Keratinocyte (primary cell): Measurements from ENCODE around the gene LRRTM2. TPM values are rescaled to one million over a fixed set of nuclear protein-coding genes. Genes with fewer than 3 reads are reported as not detected.

Experiments
- DNase-seq: peaks from one replicate; pipeline ENCODE4 v3.0.0-alpha.2; 2011; ENCODE audit warnings: low read depth, missing footprints, low spot score
- FAIRE-seq: peaks from 2 replicates; lab custom pipeline; 2011; peaks lifted over from hg19 to GRCh38; lab: Jason Lieb, UNC
- H2AFZ ChIP-seq: 2 replicates; pipeline ENCODE4 v1.6.0; 2012; ENCODE audit warnings: low read length, control low read depth, inconsistent platforms; ENCODE audit not compliant: control insufficient read depth
- H3K27ac ChIP-seq: 2 replicates; pipeline ENCODE4 v1.5.1; 2011; ENCODE audit warnings: low read length; ENCODE audit not compliant: control insufficient read depth, insufficient read depth
- H3K27me3 ChIP-seq: 3 replicates; pipeline ENCODE4 v1.6.0; 2011; ENCODE audit warnings: low read length; ENCODE audit not compliant: control insufficient read depth, insufficient read depth; ENCODE audit errors: extremely low read depth
- H3K36me3 ChIP-seq, 2 experiments: 2 replicates in 1 of 2; 3 replicates in 1 of 2; pipeline ENCODE4 v1.5.1; 2011; ENCODE audit warnings: low read length in 2 of 2, mild to moderate bottlenecking in 1 of 2; ENCODE audit not compliant: control insufficient read depth in 2 of 2, insufficient read depth in 2 of 2; ENCODE audit errors: extremely low read depth in 1 of 2
- H3K4me1 ChIP-seq: 3 replicates; pipeline ENCODE4 v1.5.1; 2011; ENCODE audit warnings: low read length; ENCODE audit not compliant: control insufficient read depth, insufficient read depth; ENCODE audit errors: extremely low read depth
- H3K4me2 ChIP-seq: 3 replicates; pipeline ENCODE4 v1.6.0; 2011; ENCODE audit warnings: low read depth, low read length; ENCODE audit not compliant: control insufficient read depth, insufficient read depth; ENCODE audit errors: extremely low read depth
- H3K4me3 ChIP-seq, 3 experiments: fragments of 200-600 bp in 1 of 3; sonication (generic) in 1 of 3; 2 replicates in 2 of 3; 3 replicates in 1 of 3; pipeline ENCODE4 v1.5.1; 2011 to 2016; ENCODE audit warnings: low read length in 3 of 3, mild to moderate bottlenecking in 3 of 3, control low read depth in 2 of 3, inconsistent platforms in 1 of 3, low read depth in 1 of 3, mixed read lengths in 1 of 3, mixed run types in 1 of 3, moderate library complexity in 1 of 3; ENCODE audit not compliant: control insufficient read depth in 2 of 3, insufficient read depth in 2 of 3; ENCODE audit errors: extremely low read depth in 1 of 3
- H3K79me2 ChIP-seq: 2 replicates; pipeline ENCODE4 v1.6.0; 2012; ENCODE audit warnings: low read length; ENCODE audit not compliant: control insufficient read depth, insufficient read depth
- H3K9ac ChIP-seq: 3 replicates; pipeline ENCODE4 v1.6.0; 2011; ENCODE audit warnings: low read length; ENCODE audit not compliant: control insufficient read depth, insufficient read depth; ENCODE audit errors: extremely low read depth
- H3K9me1 ChIP-seq: 3 replicates; pipeline ENCODE4 v1.6.0; 2011; ENCODE audit warnings: low read length; ENCODE audit not compliant: control insufficient read depth, insufficient read depth; ENCODE audit errors: extremely low read depth
- H3K9me3 ChIP-seq: 2 replicates; pipeline ENCODE4 v1.5.1; 2012; ENCODE audit warnings: low read depth, low read length; ENCODE audit not compliant: control insufficient read depth
- H4K20me1 ChIP-seq: 3 replicates; pipeline ENCODE4 v1.6.0; 2011; ENCODE audit warnings: low read length; ENCODE audit not compliant: control insufficient read depth, insufficient read depth; ENCODE audit errors: extremely low read depth
- CTCF ChIP-seq, 3 experiments: IDR thresholded peaks in 1 of 3; conservative IDR thresholded peaks in 1 of 3; optimal IDR thresholded peaks in 1 of 3; 2 replicates in 2 of 3; 3 replicates in 1 of 3; pipeline versions ENCODE3 to v1.5.1; 2011; ENCODE audit warnings: low read length in 3 of 3, mild to moderate bottlenecking in 3 of 3, moderate library complexity in 2 of 3, control low read depth in 1 of 3, inconsistent platforms in 1 of 3; ENCODE audit not compliant: insufficient read depth in 2 of 3; ENCODE audit errors: extremely low read depth in 1 of 3
- EZH2 ChIP-seq: IDR thresholded peaks from one replicate; pipeline ENCODE4 v1.6.1; 2012; ENCODE audit warnings: inconsistent platforms, mild to moderate bottlenecking, low read length, moderate library complexity
- dilution Hi-C: fragments of 300-500 bp; cut with MboI; formaldehyde crosslinking; loops from one replicate; pipeline ENCODE4 v1.7.0; 2020; ENCODE audit warnings: low sequenced_read_pairs; ENCODE audit not compliant: extremely low pct_ligation_motif_present
- polyA plus RNA-seq, 5 experiments: library from polyadenylated mRNA; depleted of rRNA in 3 of 5; stranded (reverse) in 3 of 5; stranded (forward) in 1 of 5; unstranded in 1 of 5; fragments of >200 nt; gene quantifications; 1 replicate in 1 of 5; 2 replicates in 3 of 5; 3 replicates in 1 of 5; pipeline versions ENCODE4 v1.2.1 to v1.2.3, GENCODE V29; 2011 to 2012; ENCODE audit warnings: missing spikeins in 2 of 5, low read depth in 1 of 5, low replicate concordance in 1 of 5

Gene LRRTM2
- polyA plus RNA-seq, 1 donor (not counting 4 experiments of a cell fraction or from before 2014, with no cell fraction given), result not detected

GRCh38 chr5:138820695-138821094 lies 54.4 kb downstream of the LRRTM2 start:
- H3K79me2 ChIP-seq, result peaks cover 69% of the 10 kb centered on the region
- H4K20me1 ChIP-seq, result peaks cover 10% of the 10 kb centered on the region
- dilution Hi-C loops, result no loop called here

GRCh38 chr5:138819081-138819480 lies 56.1 kb downstream of the LRRTM2 start:
- Histone ChIP-seq H3K4me2 (no peak overlapping the region), H3K9ac (no peak overlapping the region), H3K4me1 (peaks cover 4% of the 10 kb centered on the region), H3K79me2 (peaks cover 71% of the 10 kb centered on the region), H4K20me1 (peaks cover 10% of the 10 kb centered on the region), H3K27ac (no peak overlapping the region), H3K27me3 (no peaks in the 10 kb centered on the region), H3K9me1 (no peaks in the 10 kb centered on the region), H3K36me3 (peaks cover 12 to 14% of the 10 kb centered on the region in 2 experiments), H3K4me3 (no peak overlapping the region), H3K9me3 (no peaks in the 10 kb centered on the region), H2AFZ (no peak overlapping the region)
- no peak for TF ChIP-seq EZH2
- TF ChIP-seq CTCF (optimal IDR thresholded peaks at IDR 0.05 in 1 of 3, IDR thresholded peaks at IDR 0.05 in 1 of 3, conservative IDR thresholded peaks at IDR 0.05 in 1 of 3; ENCODE audit: extremely low read depth in 1 of 3, insufficient read depth in 2 of 3, low read length in 3 of 3), result no peak
- FAIRE-seq, result no peak
- dilution Hi-C loops, result no loop called here
- DNase-seq, result no peak

More at GRCh38 chr5:138820695-138821094, 54.4 kb downstream of the LRRTM2 start:
- Histone ChIP-seq H3K9me1 (no peaks in the 10 kb centered on the region), H3K36me3 (peaks cover 15 to 23% of the 10 kb centered on the region in 2 experiments), H3K27ac (no peak overlapping the region), H3K4me2 (no peak overlapping the region), H3K9ac (no peak overlapping the region), H3K9me3 (no peaks in the 10 kb centered on the region), H3K4me1 (peaks cover 4% of the 10 kb centered on the region), H3K27me3 (no peaks in the 10 kb centered on the region), H3K4me3 (no peak overlapping the region), H2AFZ (no peak overlapping the region)
- FAIRE-seq (no peak), DNase-seq (no peak)
- TF ChIP-seq CTCF (optimal IDR thresholded peaks at IDR 0.05 in 1 of 3, IDR thresholded peaks at IDR 0.05 in 1 of 3, conservative IDR thresholded peaks at IDR 0.05 in 1 of 3; ENCODE audit: extremely low read depth in 1 of 3, insufficient read depth in 2 of 3, low read length in 3 of 3) (no peak), EZH2 (no peak)

Other genes with a start within 250 kb of the LRRTM2 start
- 95.9 to 175 TPM (median 119 TPM) in 3 replicates for gene CTNNA1, start 121.9 kb downstream of the LRRTM2 start, polyA plus RNA-seq